ENCODE data around the gene TBCCD1. TPM values are rescaled to one million over a fixed set of nuclear protein-coding genes. Genes with fewer than 3 reads are reported as not detected.

The TBCCD1 gene
- total and polyA plus RNA-seq, 2 donors (not counting 1 experiment from before 2014, with no cell fraction given), result 13.7 to 16.8 TPM

DNA sequence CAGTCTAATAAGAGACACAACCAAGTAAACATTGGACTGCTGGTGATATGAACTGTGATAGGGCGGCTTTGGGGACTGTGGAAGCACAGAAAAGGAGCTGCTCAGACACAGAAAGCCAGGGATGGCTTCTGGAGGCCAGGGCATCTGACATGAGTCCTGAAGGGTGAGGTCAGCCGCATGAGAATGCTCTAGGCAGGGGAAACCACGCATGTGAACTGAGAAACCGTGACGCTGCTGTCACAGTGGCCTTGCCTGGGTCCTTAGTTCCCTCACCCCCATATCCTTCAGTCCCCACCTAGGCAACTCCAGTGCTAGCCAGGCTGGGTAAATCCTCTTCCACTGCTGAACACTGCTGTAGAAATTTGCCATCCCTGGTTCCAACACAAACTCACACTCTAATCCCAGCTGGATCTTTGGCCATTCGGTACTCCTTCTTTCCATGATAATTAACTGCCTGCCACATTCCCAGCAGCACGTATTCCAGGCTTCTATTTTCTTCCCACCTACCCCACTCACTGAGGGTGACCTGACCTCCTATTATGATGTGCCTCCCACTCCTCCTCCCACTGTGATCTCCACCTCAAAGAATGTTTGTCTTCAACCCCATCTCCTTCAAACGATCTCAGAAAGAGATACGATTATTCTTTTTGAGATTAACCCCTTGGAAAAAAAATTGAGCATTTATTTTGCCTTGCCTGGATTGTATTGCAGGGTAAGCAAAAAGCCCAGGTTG, 54.4 kb downstream of the TBCCD1 start:
- Histone ChIP-seq H3K36me3 (ENCODE audit: control insufficient read depth, insufficient read depth, low read length) (no peaks in the 10 kb centered on the region), H3K4me3 (replicated peaks in 1 of 4; ENCODE audit: control extremely low read depth in 1 of 4, insufficient read depth in 1 of 4, low read depth in 3 of 4, low read length in 4 of 4) (no peak overlapping the region), H3K27ac (ENCODE audit: insufficient read depth, low read length) (no peak overlapping the region), H3K79me2 (ENCODE audit: control insufficient read depth, insufficient read depth, low read length) (no peaks in the 10 kb centered on the region), H3K4me1 (ENCODE audit: control insufficient read depth, extremely low read depth, insufficient read depth, low read length) (no peaks in the 10 kb centered on the region), H3K9me3 (ENCODE audit: control insufficient read depth, insufficient read depth, low read depth, low read length) (no peaks in the 10 kb centered on the region), H3K27me3 (ENCODE audit: control insufficient read depth, insufficient read depth, low read length) (peaks cover 3% of the 10 kb centered on the region), H4K20me1 (ENCODE audit: control insufficient read depth, extremely low read depth, insufficient read depth, low read length) (no peaks in the 10 kb centered on the region), H3K4me2 (ENCODE audit: extremely low read depth, insufficient read depth, low read length) (no peak overlapping the region), H2AFZ (ENCODE audit: low read length) (no peak overlapping the region), H3K9ac (ENCODE audit: insufficient read depth, low read length) (no peak overlapping the region)
- DNase-seq (ENCODE audit: low read depth in 2 of 2), result no peak
- TF ChIP-seq, protein P1, sequence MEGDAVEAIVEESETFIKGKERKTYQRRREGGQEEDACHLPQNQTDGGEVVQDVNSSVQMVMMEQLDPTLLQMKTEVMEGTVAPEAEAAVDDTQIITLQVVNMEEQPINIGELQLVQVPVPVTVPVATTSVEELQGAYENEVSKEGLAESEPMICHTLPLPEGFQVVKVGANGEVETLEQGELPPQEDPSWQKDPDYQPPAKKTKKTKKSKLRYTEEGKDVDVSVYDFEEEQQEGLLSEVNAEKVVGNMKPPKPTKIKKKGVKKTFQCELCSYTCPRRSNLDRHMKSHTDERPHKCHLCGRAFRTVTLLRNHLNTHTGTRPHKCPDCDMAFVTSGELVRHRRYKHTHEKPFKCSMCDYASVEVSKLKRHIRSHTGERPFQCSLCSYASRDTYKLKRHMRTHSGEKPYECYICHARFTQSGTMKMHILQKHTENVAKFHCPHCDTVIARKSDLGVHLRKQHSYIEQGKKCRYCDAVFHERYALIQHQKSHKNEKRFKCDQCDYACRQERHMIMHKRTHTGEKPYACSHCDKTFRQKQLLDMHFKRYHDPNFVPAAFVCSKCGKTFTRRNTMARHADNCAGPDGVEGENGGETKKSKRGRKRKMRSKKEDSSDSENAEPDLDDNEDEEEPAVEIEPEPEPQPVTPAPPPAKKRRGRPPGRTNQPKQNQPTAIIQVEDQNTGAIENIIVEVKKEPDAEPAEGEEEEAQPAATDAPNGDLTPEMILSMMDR (conservative IDR thresholded peaks at IDR 0.05 in 1 of 2, IDR thresholded peaks at IDR 0.05 in 1 of 2; ENCODE audit: low read depth in 1 of 2, low read length in 2 of 2), result no peak
- no peak for TF ChIP-seq EZH2 (IDR thresholded peaks at IDR 0.05; ENCODE audit: low read length, missing control alignments)

DNA sequence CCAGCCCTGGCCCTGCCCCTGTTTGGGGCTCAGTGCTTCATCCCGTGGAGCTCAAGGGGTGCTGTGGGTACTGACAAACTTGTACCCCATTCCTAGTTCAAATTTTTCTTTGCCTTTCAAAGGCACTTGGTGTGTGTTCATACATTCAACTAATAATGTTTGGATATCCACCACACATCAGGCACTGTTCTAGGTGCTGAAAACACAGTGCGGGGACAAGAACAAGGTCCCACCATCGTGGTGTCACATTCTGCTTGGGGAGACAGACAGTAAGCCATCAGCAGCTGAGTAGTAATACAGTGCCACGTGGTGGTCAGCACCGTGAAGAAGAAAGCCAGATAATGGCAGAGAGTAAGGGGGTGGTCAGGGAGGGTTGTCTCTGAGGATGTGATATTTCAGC, 55.4 kb downstream of the TBCCD1 start:
- H3K4me2 ChIP-seq (ENCODE audit: extremely low read depth, insufficient read depth, low read length), result no peak overlapping the region
- peaks cover 3% of the 10 kb centered on the region for H3K27me3 ChIP-seq (ENCODE audit: control insufficient read depth, insufficient read depth, low read length)
- H3K27ac ChIP-seq (ENCODE audit: insufficient read depth, low read length), result no peak overlapping the region
- no peaks in the 10 kb centered on the region for H3K9me3 ChIP-seq (ENCODE audit: control insufficient read depth, insufficient read depth, low read depth, low read length)
- TF ChIP-seq, protein P1 (conservative IDR thresholded peaks at IDR 0.05 in 1 of 2, IDR thresholded peaks at IDR 0.05 in 1 of 2; ENCODE audit: low read depth in 1 of 2, low read length in 2 of 2), result no peak
- no peak for TF ChIP-seq EZH2 (IDR thresholded peaks at IDR 0.05; ENCODE audit: low read length, missing control alignments)
- no peaks in the 10 kb centered on the region for H4K20me1 ChIP-seq (ENCODE audit: control insufficient read depth, extremely low read depth, insufficient read depth, low read length)
- no peaks in the 10 kb centered on the region for H3K4me1 ChIP-seq (ENCODE audit: control insufficient read depth, extremely low read depth, insufficient read depth, low read length)
- H3K79me2 ChIP-seq (ENCODE audit: control insufficient read depth, insufficient read depth, low read length), result no peaks in the 10 kb centered on the region
- no peak overlapping the region for H2AFZ ChIP-seq (ENCODE audit: low read length)
- DNase-seq (ENCODE audit: low read depth in 2 of 2), result no peak
- no peak overlapping the region for H3K4me3 ChIP-seq (replicated peaks in 1 of 4; ENCODE audit: control extremely low read depth in 1 of 4, insufficient read depth in 1 of 4, low read depth in 3 of 4, low read length in 4 of 4)
- H3K36me3 ChIP-seq (ENCODE audit: control insufficient read depth, insufficient read depth, low read length), result no peaks in the 10 kb centered on the region
- H3K9ac ChIP-seq (ENCODE audit: insufficient read depth, low read length), result no peak overlapping the region

DNA sequence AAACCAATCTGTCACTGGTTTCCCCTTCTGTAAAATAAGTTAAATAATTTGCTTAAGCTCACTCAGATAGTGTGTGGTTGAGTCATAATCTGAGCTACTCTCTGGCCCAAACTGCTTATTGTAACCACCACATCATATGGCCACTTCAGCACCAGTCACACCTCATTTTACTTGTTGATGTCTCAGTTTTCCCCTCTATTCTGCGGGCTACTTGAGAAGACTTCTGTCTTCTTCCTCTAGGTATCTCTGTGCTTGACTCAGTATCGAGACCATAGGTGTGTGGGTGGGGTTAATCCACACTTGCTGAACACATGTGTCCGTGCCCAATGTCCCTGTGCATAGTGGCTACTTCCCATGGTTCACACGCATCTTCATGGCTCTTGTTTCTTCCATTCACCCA, 55.9 kb downstream of the TBCCD1 start:
- no peak for DNase-seq (ENCODE audit: low read depth in 2 of 2)
- Histone ChIP-seq H3K4me3 (replicated peaks in 1 of 4; ENCODE audit: control extremely low read depth in 1 of 4, insufficient read depth in 1 of 4, low read depth in 3 of 4, low read length in 4 of 4) (no peak overlapping the region), H3K9me3 (ENCODE audit: control insufficient read depth, insufficient read depth, low read depth, low read length) (no peaks in the 10 kb centered on the region), H3K27ac (ENCODE audit: insufficient read depth, low read length) (no peak overlapping the region), H3K27me3 (ENCODE audit: control insufficient read depth, insufficient read depth, low read length) (peaks cover 3% of the 10 kb centered on the region), H3K9ac (ENCODE audit: insufficient read depth, low read length) (no peak overlapping the region), H3K4me2 (ENCODE audit: extremely low read depth, insufficient read depth, low read length) (no peak overlapping the region), H3K4me1 (ENCODE audit: control insufficient read depth, extremely low read depth, insufficient read depth, low read length) (no peaks in the 10 kb centered on the region), H3K79me2 (ENCODE audit: control insufficient read depth, insufficient read depth, low read length) (no peaks in the 10 kb centered on the region), H2AFZ (ENCODE audit: low read length) (no peak overlapping the region), H3K36me3 (ENCODE audit: control insufficient read depth, insufficient read depth, low read length) (no peaks in the 10 kb centered on the region), H4K20me1 (ENCODE audit: control insufficient read depth, extremely low read depth, insufficient read depth, low read length) (no peaks in the 10 kb centered on the region)
- TF ChIP-seq, protein P1 (conservative IDR thresholded peaks at IDR 0.05 in 1 of 2, IDR thresholded peaks at IDR 0.05 in 1 of 2; ENCODE audit: low read depth in 1 of 2, low read length in 2 of 2), result no peak
- TF ChIP-seq EZH2 (IDR thresholded peaks at IDR 0.05; ENCODE audit: low read length, missing control alignments), result no peak
